Lower leg skin (tissue), 4 donors: ENCODE results near the gene LITAF. TPM values are rescaled to one million over a fixed set of nuclear protein-coding genes. Genes with fewer than 3 reads are reported as not detected.

Experiments used
- DNase-seq, 2 donors: peaks; one replicate each; pipeline ENCODE4 v3.0.0-alpha.2; 2019; ENCODE audit warnings: low spot score in 2 of 2
- H3K4me3 ChIP-seq: fragments of 200-600 bp; sonication (generic); 2 replicates; pipeline ENCODE4 v1.5.1; 2017; ENCODE audit warnings: mild to moderate bottlenecking, low read depth; ENCODE audit not compliant: poor library complexity, severe bottlenecking
- CTCF ChIP-seq, 3 donors: fragments of 450-650 bp; IDR thresholded peaks; one replicate each; pipeline ENCODE4 v1.5.1; 2016; ENCODE audit warnings: antibody characterized with exemption in 3 of 3, mild to moderate bottlenecking in 3 of 3, moderate library complexity in 2 of 3
- POLR2A ChIP-seq, 2 donors: fragments of 450-650 bp; IDR thresholded peaks; one replicate each; pipeline ENCODE4 v1.6.1; 2016 to 2017; ENCODE audit warnings: antibody characterized with exemption in 2 of 2, mild to moderate bottlenecking in 1 of 2, moderate library complexity in 1 of 2
- WGBS, 2 donors: methylation state at CpG; one replicate each; pipeline ENCODE4 v1.1.5; 2018; 5-methylcytosine and 5-hydroxymethylcytosine counted together
- intact Hi-C: fragments of 100-400 bp; cut with DNase I; formaldehyde crosslinking; loops from one replicate; pipeline ENCODE4 v1.15.0; 2023; ENCODE audit warnings: low total_unique reads
- total RNA-seq, 4 donors: library from RNA; depleted of rRNA; stranded (reverse); fragments of >200 nt; gene quantifications; one replicate each; pipeline ENCODE4 v1.1.0, GENCODE V29; 2016

Gene LITAF
- total RNA-seq, 4 donors from 2014 or later = 54.9 to 84.2 (median 67.7) TPM

GRCh38 chr16:11498683-11499082, 88.0 kb downstream of the LITAF start:
- intact Hi-C loops = no loop called here
- no peak for DNase-seq
- WGBS, 2 donors = 68 to 80% methylated on average over 6 of the region's 6 CpGs
- no peak overlapping the region for H3K4me3 ChIP-seq
- TF ChIP-seq CTCF (IDR thresholded peaks at IDR 0.05) (no peak), POLR2A (IDR thresholded peaks at IDR 0.05) (no peak)

GRCh38 chr16:11497851-11498289, 88.8 kb downstream of the LITAF start:
- DNase-seq = no peak
- no peak overlapping the region for H3K4me3 ChIP-seq
- WGBS, 2 donors = 49% methylated on average over 5 of the region's 5 CpGs
- TF ChIP-seq CTCF (IDR thresholded peaks at IDR 0.05) = no peak
- TF ChIP-seq POLR2A (IDR thresholded peaks at IDR 0.05) = no peak
- intact Hi-C loops = no loop called here

Other genes with a start within 250 kb of the LITAF start
- gene RMI2, start 241.5 kb downstream of the LITAF start, total RNA-seq = 10 to 100 TPM in 1 of 4 donors, 1 to 10 TPM in 3; 5.9 to 12.7 (median 7.9) TPM
- gene SNN, start 81.5 kb upstream of the LITAF start, total RNA-seq = 10 to 100 TPM; 15.4 to 30.2 (median 20.6) TPM
- gene TXNDC11, start 155.9 kb upstream of the LITAF start, total RNA-seq = 10 to 100 TPM; 27.7 to 47.8 (median 40.0) TPM
- 10 to 100 TPM; 22.0 to 46.6 (median 31.3) TPM for gene ZC3H7A, start 210.3 kb upstream of the LITAF start, total RNA-seq